Measurements from ENCODE around the gene ADGRD2.

GRCh38 chr9:124521142-124521541 lies 70.9 kb downstream of the ADGRD2 start:
- TF ChIP-seq, protein P1, sequence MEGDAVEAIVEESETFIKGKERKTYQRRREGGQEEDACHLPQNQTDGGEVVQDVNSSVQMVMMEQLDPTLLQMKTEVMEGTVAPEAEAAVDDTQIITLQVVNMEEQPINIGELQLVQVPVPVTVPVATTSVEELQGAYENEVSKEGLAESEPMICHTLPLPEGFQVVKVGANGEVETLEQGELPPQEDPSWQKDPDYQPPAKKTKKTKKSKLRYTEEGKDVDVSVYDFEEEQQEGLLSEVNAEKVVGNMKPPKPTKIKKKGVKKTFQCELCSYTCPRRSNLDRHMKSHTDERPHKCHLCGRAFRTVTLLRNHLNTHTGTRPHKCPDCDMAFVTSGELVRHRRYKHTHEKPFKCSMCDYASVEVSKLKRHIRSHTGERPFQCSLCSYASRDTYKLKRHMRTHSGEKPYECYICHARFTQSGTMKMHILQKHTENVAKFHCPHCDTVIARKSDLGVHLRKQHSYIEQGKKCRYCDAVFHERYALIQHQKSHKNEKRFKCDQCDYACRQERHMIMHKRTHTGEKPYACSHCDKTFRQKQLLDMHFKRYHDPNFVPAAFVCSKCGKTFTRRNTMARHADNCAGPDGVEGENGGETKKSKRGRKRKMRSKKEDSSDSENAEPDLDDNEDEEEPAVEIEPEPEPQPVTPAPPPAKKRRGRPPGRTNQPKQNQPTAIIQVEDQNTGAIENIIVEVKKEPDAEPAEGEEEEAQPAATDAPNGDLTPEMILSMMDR (conservative IDR thresholded peaks at IDR 0.05; ENCODE audit: low read depth, low read length), result no peak
- TF ChIP-seq EZH2phosphoT487 (IDR thresholded peaks at IDR 0.05; ENCODE audit: borderline replicate concordance, low read length) (no peak), EZH2 (IDR thresholded peaks at IDR 0.05; ENCODE audit: low read length, unreplicated experiment) (no peak)

Measured in PC-3 (cell line).